Right renal pelvis (tissue), 4 donors: ENCODE data around the gene MRPL38. TPM values are rescaled to one million over a fixed set of nuclear protein-coding genes. Genes with fewer than 3 reads are reported as not detected.
"Not testable (repeated sequence)": the region's sequence is repeated elsewhere in the genome, so short reads cannot be mapped to it uniquely, and the experiment has no call there.

Experiments used
- DNase-seq, 4 donors: peaks; one replicate each; pipeline ENCODE4 v3.0.0-alpha.2; 2013; ENCODE audit warnings: low read depth in 4 of 4, low spot score in 3 of 4, missing footprints in 1 of 4
- polyA plus RNA-seq, 4 donors: library from polyadenylated mRNA; unstranded; fragments of 120-200 nt; gene quantifications; one replicate each; pipeline ENCODE4 v1.2.1, GENCODE V29; 2013; ENCODE audit not compliant: insufficient read length in 4 of 4

The MRPL38 gene
- polyA plus RNA-seq, 4 donors, result 83.4 to 108 (median 88.1) TPM

DNA sequence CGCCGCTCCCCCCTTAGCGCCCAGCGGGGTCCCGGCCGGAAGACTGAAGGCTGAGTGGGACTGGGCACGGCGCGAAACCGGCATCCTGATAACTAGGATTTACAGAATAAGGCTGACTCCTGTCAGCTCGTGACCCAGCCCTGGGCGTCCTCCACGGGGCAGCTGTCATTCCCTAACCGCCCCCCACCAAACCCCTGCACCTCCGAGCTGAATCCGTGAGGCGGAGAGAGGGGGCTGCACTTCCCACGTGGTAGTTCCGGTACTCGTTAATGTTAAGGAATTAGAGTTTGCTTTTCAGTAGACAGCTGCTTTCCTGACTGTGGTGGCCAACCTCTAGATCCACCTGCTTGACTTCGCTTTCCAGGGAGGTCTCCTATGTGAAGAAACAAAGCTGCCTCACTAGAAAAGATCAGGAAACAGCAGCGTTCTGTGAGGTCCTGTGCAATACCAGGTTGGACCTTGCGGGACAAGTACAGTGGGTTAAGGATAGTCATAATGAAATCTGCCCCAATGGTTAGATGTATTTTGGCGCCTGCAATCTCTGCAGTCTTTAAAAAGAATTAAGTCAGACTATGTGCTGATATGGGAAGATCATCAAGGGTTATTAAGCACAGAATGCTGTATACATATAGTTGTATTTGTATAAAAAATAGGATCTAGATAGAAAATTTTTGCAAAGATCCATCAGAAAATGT, 48.5 kb downstream of the MRPL38 start:
- DNase-seq, result no peak

DNA sequence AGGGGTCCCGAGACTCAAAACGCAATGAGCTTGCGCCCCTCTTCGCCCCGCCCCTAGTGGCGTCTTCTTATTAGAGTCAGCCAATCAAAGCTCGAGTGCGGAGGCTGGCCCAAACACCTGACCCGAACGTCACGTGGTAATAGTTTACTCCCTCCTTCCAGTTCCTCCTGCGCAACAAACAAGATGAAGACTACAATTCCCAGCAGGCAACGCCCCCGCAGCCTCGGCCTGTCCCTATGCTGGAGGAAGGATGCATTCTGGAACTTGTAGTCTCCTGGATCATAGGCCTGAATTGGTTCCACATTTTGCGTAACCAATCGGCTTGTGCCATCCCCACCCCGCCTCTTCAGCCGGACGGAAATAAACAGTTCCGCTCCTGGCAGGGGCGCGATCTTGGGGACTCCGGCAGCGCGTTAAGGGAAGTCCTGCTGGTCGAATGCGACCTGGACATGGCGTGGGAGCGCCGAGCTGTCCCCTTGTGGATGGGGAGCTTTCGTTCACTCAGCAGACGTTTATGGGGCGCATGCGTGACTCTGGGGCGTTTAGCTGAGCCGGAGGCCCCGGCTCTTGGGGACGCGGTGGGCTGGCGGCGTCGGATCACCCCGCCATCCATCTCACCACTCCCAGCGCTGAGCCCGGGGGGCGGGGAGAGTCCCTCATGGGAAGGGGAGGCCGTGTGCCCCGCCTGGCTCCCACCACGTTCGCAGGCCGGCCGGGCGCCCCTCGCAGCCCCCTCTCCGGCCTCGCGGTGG, 49.2 kb downstream of the MRPL38 start, which contains the start of gene WBP2:
Gene WBP2 (minus strand): TSS at position 26 of the 752 bp plus-strand sequence. CDS start 38 bp downstream, outside the sequence.
- peak; percentile 98 to 100 (median 98) for DNase-seq

DNA sequence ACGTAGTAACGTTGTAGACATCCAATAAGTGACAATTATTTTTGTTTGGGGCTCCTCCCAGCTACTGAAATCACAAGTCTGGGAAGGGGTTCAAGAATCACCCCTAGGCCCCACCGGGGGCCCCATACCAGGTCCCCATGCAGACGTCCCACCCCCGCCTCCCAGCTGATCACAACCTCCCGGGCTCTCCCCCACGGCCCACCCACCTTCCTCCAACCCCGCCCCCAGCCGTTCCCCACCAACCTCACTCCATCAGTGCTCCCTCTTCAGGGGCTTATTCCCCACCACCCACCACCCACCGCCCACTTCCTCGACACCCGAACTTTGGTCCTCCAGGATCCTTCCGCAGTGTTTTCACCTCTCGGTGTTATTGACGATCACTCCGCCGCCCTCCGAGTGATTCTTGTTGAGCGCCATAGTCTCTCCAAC, 49.8 kb downstream of the MRPL38 start:
- no peak for DNase-seq

DNA sequence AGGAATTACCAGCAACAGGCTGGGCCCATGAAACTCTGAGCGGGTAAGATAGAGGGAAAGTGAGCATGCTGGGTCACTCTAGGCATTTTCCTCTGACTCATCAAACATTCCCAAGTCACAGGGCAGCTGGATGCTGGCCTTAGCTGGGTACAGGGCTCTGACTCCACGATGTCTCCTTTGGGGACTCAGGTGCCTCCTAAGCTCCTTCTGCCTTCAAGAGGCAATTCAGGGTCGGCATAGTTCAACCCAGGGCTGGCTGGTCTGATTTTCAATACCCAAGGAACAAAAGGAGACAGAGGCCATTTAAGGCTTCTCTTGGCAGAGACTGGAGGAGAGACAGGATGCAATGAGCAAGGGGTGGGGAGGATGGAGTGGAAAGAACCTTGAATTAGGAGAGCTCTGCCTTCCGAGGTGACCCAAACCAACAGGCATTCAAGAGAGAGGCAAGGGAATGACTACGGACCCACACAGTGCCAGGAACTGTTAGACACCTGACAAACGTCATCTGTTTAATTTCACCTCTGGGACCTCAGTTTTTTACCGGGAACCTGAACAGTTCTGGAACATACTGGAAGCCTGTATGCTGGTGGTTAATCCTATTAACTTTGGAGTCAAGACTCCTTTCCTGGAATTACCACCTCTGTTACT, 50.5 kb downstream of the MRPL38 start:
- DNase-seq, result no peak

DNA sequence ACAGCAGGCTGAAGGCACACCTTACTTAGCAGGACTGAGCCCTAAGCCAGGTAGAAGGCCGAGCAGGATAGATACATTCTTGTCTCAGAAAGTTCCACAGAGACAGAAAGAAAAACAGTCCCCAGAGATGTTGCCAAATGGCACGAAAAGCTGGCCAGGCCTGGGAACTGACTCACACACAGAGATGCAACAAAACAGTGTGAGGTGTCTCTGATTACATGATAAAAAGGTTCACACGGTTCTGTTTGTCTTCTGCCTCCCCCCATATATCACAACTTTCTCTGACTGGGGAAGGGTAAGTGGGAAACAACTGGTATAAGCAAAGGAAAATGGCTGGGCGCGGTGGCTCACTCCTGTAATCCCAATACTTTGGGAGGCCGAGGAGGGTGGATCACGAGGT, 51.3 kb downstream of the MRPL38 start:
- DNase-seq, result no peak

DNA sequence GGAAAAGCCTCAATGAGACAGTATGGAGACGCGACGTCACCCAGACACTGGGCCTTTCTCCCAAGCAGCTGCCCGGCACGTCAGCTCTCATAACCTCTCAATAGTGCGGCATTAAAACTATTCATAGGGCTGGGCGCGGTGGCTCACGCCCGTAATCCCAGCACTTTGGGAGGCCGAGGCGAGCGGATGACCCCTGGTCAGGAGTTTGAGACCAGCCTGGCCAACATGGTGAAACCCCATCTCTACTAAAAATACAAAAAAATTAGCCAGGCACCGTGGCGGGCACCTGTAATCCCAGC, 53.0 kb downstream of the MRPL38 start:
- DNase-seq, result not testable (repeated sequence)

DNA sequence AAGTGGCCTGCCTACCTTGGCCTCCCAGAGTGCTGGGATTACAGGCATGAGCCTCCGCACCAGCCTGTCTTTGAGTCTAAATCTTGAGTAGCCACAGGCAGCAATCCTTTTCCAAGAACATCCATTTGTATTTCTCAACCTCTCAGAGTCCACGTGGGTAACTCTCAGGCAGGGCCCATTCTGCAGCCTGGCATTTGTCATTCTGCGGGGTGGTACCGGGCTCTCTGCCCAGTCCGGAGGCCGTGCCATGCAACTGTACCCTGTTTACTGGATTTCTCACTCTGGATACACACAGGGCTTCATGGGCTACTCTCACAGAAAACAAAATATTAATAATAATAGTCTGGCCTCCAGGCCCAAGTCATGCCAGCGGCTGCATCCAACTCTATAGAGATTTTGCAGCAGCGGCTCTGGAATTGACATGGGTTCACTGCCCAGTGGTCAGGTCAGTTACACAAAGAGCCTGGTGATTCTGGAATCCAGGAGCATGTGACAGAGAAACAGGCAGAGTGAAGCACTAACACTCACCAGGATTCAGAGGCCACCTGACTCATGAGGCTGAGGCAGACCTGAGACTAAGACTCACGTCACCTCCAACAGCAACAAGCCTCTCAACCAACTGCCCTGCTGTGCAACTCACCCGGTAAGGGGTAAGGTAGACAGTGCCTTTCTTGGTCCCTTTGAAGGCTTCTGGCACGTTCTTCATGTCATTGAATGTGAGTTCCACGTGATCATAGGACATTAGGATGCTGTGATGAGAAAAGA, 53.6 kb downstream of the MRPL38 start:
- DNase-seq, result no peak

DNA sequence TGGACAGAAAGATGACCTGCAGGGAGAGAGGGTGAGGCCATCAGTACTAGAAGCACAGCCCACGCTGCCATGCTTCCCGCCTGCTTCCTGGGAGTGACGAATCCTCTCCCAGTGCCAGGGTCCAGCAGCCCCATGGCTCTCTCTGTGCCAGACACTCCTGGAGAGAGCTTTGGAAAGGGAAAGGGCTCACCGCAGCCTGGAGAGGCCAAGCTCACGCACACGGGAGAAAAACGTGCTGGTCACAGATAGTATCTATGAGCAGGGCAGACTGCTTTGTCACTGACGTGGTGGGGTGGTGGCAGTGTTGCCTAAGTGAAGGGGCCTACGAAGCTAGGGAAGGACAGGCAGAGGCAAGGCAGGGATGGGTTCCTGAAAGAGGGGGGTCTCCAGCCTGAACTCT, 55.0 kb downstream of the MRPL38 start:
- DNase-seq, result no peak

DNA sequence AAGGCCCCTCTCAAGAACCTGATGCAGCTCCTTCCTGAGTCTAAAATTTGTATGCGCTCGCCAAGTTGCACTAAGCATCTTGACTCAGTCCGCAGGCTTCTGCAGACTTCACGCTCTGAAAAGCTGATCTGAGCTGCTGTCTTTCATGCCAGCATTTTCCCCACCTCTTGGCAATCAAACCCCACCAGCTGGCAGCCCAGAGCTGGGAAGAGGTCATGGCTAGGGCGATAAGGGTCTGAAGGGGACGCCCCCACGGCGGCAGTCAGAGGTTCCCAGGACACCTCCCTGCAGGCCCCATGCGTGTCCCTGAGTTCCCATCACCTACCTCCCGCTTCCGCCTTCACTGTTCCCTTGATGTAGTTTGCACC, 55.4 kb downstream of the MRPL38 start:
- DNase-seq, result no peak

Other genes with a start within 250 kb of the MRPL38 start
- 10 to 100 TPM; 33.7 to 46.5 (median 38.7) TPM for gene RECQL5, start 237.7 kb downstream of the MRPL38 start, polyA plus RNA-seq
- 100 to 1,000 TPM in 2 of 4 donors, 10 to 100 TPM in 2; 96.9 to 103 (median 100) TPM for gene SAP30BP, start 237.5 kb downstream of the MRPL38 start, polyA plus RNA-seq
- gene ITGB4, start 183.4 kb downstream of the MRPL38 start, polyA plus RNA-seq, result 10 to 100 TPM in 3 of 4 donors, 1 to 10 TPM in 1; 8.9 to 15.0 (median 12.2) TPM
- 10 to 100 TPM; 22.7 to 47.6 (median 23.8) TPM for gene GALK1, start 139.7 kb downstream of the MRPL38 start, polyA plus RNA-seq
- 10 to 100 TPM; 34.5 to 39.2 (median 35.8) TPM for gene UNK, start 120.1 kb downstream of the MRPL38 start, polyA plus RNA-seq
- gene UNC13D, start 60.5 kb downstream of the MRPL38 start, polyA plus RNA-seq, result 1 to 10 TPM; 4.1 to 8.9 (median 5.7) TPM
- 10 to 100 TPM; 77.5 to 95.7 (median 83.9) TPM for gene WBP2, start 49.5 kb downstream of the MRPL38 start, polyA plus RNA-seq
- gene TRIM47, start 26.3 kb downstream of the MRPL38 start, polyA plus RNA-seq, result 10 to 100 TPM in 1 of 4 donors, 1 to 10 TPM in 3; 6.4 to 10.1 (median 7.9) TPM
- gene TRIM65, start 7.9 kb downstream of the MRPL38 start, polyA plus RNA-seq, result 10 to 100 TPM; 11.5 to 14.7 (median 12.8) TPM
- 10 to 100 TPM in 1 of 4 donors, 1 to 10 TPM in 3; 8.4 to 10.3 (median 8.9) TPM for gene FBF1, start 36.2 kb upstream of the MRPL38 start, polyA plus RNA-seq
- gene ACOX1, start 74.3 kb upstream of the MRPL38 start, polyA plus RNA-seq, result 10 to 100 TPM; 30.8 to 34.4 (median 32.4) TPM
- gene TEN1, start 74.4 kb upstream of the MRPL38 start, polyA plus RNA-seq, result 10 to 100 TPM; 23.7 to 26.3 (median 25.0) TPM
- gene CDK3, start 96.0 kb upstream of the MRPL38 start, polyA plus RNA-seq, result 10 to 100 TPM; 14.1 to 19.4 (median 16.6) TPM
- gene EVPL, start 122.4 kb upstream of the MRPL38 start, polyA plus RNA-seq, result 10 to 100 TPM; 15.6 to 25.4 (median 18.5) TPM
- gene SRP68, start 167.6 kb upstream of the MRPL38 start, polyA plus RNA-seq, result 100 to 1,000 TPM; 102 to 115 (median 110) TPM
- gene GALR2, start 169.9 kb upstream of the MRPL38 start, polyA plus RNA-seq, result 1 to 10 TPM in 1 of 4 donors, under 1 TPM in 2, not detected in 1; 0.14 to 1.2 (median 0.38) TPM
- gene ZACN, start 174.3 kb upstream of the MRPL38 start, polyA plus RNA-seq, result 10 to 100 TPM in 1 of 4 donors, 1 to 10 TPM in 2, under 1 TPM in 1; 0.48 to 17.4 (median 6.4) TPM
- 100 to 1,000 TPM; 150 to 172 (median 157) TPM for gene EXOC7, start 198.9 kb upstream of the MRPL38 start, polyA plus RNA-seq
- gene FOXJ1, start 236.4 kb upstream of the MRPL38 start, polyA plus RNA-seq, result 10 to 100 TPM; 18.7 to 31.7 (median 19.4) TPM